Right atrium auricular region (tissue), 2 donors: ENCODE measurements around the gene INSYN1. TPM values are rescaled to one million over a fixed set of nuclear protein-coding genes. Genes with fewer than 3 reads are reported as not detected.
"Not testable (repeated sequence)": the region's sequence is repeated elsewhere in the genome, so short reads cannot be mapped to it uniquely, and the experiment has no call there.

ENCODE experiments used
- DNase-seq: peaks from one replicate; pipeline ENCODE4 v3.0.0-alpha.2; 2019; ENCODE audit warnings: low spot score
- H3K27ac ChIP-seq, 2 donors: fragments of 200-600 bp; sonication (generic); 1 replicate in 1 of 2; 2 replicates in 1 of 2; pipeline ENCODE4 v1.5.1; 2016 to 2019
- H3K27me3 ChIP-seq, 2 donors: fragments of 200-600 bp; sonication (generic); one replicate each; pipeline versions ENCODE4 v1.5.1 to v1.6.0; 2017 to 2019
- H3K36me3 ChIP-seq: fragments of 200-600 bp; sonication (generic); one replicate; pipeline ENCODE4 v1.5.1; 2016
- H3K4me1 ChIP-seq, 2 donors: fragments of 200-600 bp; sonication (generic); one replicate each; pipeline versions ENCODE4 v1.5.1 to v1.6.0; 2017 to 2019
- H3K4me3 ChIP-seq, 2 donors: fragments of 200-600 bp; sonication (generic); 1 replicate in 1 of 2; 2 replicates in 1 of 2; pipeline ENCODE4 v1.5.1; 2017 to 2019; ENCODE audit warnings: mild to moderate bottlenecking in 1 of 2, moderate library complexity in 1 of 2
- H3K9me3 ChIP-seq, 2 donors: fragments of 200-600 bp; sonication (generic); one replicate each; pipeline ENCODE4 v1.5.1; 2019
- CTCF ChIP-seq, 2 donors: fragments of 200-600 bp; sonication (generic); IDR thresholded peaks; one replicate each; pipeline ENCODE4 v1.5.1; 2019; ENCODE audit warnings: antibody characterized with exemption in 2 of 2
- total RNA-seq, 2 donors: library from RNA; depleted of rRNA; stranded (reverse); fragments of >200 nt; gene quantifications; one replicate each; pipeline ENCODE4 v1.1.0, GENCODE V29; 2016

The INSYN1 gene
- total RNA-seq, 2 donors from 2014 or later, result 32.7 to 68.5 TPM

- no peaks in the 10 kb centered on the region for H3K9me3 ChIP-seq
- DNase-seq, result no peak
- H3K27me3 ChIP-seq, result no peaks in the 10 kb centered on the region
- H3K36me3 ChIP-seq, result no peaks in the 10 kb centered on the region
- no peak for TF ChIP-seq CTCF (IDR thresholded peaks at IDR 0.05)
- no peak overlapping the region for H3K4me3 ChIP-seq
- H3K27ac ChIP-seq, result no peak overlapping the region
- peaks cover 0 to 33% of the 10 kb centered on the region in 2 donors for H3K4me1 ChIP-seq
Observed at GRCh38 chr15:73789521-73790240, 36.5 kb upstream of the INSYN1 start.

- Histone ChIP-seq H3K9me3 (no peaks in the 10 kb centered on the region), H3K27me3 (no peaks in the 10 kb centered on the region), H3K4me3 (no peak overlapping the region), H3K27ac (no peak overlapping the region), H3K36me3 (no peaks in the 10 kb centered on the region), H3K4me1 (peaks cover 0 to 35% of the 10 kb centered on the region in 2 donors)
- DNase-seq, result no peak
- no peak for TF ChIP-seq CTCF (IDR thresholded peaks at IDR 0.05)
Observed at GRCh38 chr15:73787621-73788020, 34.5 kb upstream of the INSYN1 start.

GRCh38 chr15:73786538-73786937 lies 33.4 kb upstream of the INSYN1 start:
- Histone ChIP-seq H3K4me1 (peaks cover 0 to 32% of the 10 kb centered on the region in 2 donors), H3K27ac (no peak overlapping the region), H3K9me3 (no peaks in the 10 kb centered on the region), H3K27me3 (no peaks in the 10 kb centered on the region), H3K4me3 (no peak overlapping the region), H3K36me3 (no peaks in the 10 kb centered on the region)
- DNase-seq, result no peak
- no peak for TF ChIP-seq CTCF (IDR thresholded peaks at IDR 0.05)

DNA sequence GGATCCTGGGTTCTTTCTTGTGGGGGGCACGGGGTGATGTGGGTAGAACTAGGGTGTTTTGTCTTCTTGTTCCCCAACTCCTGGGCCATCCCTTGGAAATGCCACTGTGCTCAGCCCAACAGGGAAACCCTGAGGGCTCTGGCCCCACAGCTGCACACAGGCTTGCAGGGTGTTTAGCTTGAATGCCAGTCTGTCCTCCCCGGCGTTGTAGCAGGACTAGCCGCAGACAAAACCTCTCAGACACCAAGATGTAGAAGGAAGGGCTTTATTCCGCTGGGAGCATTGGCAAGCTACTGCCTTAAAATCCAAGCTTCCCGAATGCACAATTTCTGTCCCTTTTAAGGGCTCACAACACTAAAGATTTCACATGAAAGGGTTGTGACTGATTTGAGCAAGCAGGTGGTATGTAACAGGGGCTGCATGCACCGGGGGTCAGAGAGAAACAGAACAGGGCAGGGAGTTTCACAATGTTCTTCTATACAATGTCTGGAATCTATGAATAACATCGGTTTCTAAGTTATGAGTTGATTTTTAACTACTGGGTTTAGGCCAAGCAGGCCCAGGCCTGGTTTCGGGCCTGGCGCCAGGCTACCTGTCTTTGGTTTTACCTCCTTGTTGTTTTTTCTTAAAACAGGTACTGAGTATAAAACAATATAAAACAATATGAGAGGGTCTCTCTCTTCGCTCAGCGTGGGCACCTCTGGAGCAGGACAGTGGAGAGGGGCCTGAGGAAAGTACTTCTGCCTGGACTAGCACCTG lies 32.3 kb upstream of the INSYN1 start:
- H3K36me3 ChIP-seq, H3K27ac ChIP-seq, H3K27me3 ChIP-seq, H3K4me3 ChIP-seq, DNase-seq, H3K9me3 ChIP-seq: not testable (repeated sequence)
- H3K4me1 ChIP-seq, result peaks cover 0 to 26% of the 10 kb centered on the region in 2 donors

DNA sequence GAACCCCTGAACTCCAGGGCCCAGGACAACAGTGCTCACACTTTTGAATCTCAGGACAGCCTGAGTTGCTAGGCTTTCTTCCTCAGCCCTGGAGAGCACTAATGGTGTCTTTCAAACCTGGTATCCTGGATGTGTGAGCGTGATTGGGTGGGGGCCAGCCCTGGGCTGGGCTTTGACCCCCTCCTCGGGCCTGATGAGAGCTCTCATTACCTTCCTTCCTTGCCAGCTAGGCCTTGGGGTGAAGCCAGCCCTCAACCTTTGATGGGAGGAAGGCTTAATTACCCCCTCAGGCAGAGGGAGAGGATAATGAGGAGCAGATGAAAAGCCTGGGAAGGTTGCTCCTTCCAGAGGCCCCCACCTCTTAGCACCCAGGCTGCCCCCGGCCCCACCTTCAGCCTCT lies 31.1 kb upstream of the INSYN1 start:
- Histone ChIP-seq H3K27me3 (no peaks in the 10 kb centered on the region), H3K4me1 (peaks cover 0 to 29% of the 10 kb centered on the region in 2 donors), H3K9me3 (no peaks in the 10 kb centered on the region), H3K27ac (no peak overlapping the region), H3K36me3 (no peaks in the 10 kb centered on the region), H3K4me3 (no peak overlapping the region)
- DNase-seq, result no peak
- TF ChIP-seq CTCF (IDR thresholded peaks at IDR 0.05), result no peak

DNA sequence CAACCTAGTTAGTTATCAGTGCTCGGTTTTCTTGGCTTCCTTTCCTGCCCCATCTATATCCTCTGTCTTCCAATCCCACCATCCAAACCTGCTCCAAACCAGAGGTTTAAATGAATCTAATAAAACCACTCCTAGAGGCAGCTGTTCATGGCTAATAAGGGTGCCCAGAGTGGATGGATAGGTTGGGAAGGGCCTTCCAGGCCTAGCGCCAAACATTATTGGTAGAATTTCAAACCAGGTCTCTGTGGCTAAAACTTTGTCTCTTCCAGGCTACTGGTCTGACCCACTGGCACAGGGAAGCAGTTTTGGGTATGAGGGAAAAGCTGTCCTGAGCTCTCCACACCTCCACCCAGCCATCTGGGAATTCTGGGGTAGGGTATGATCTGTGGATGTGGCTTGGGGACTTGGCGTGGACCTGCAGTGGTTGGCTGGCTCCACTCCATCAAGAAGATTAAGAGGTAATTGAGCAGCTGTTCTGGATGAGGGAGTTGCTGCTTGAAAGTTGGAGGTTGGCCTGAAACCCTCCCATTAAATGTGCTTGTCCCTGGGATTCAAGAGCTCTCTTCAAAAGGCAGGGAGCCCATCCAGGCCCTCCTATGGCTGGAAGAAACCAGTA lies 29.3 kb upstream of the INSYN1 start:
- no peaks in the 10 kb centered on the region for H3K27me3 ChIP-seq
- no peaks in the 10 kb centered on the region for H3K9me3 ChIP-seq
- H3K36me3 ChIP-seq, result no peaks in the 10 kb centered on the region
- H3K4me1 ChIP-seq, result peaks cover 0 to 33% of the 10 kb centered on the region in 2 donors
- no peak for TF ChIP-seq CTCF (IDR thresholded peaks at IDR 0.05)
- DNase-seq, result no peak
- no peak overlapping the region for H3K27ac ChIP-seq
- H3K4me3 ChIP-seq, result no peak overlapping the region
